T-cell (primary cell): ENCODE data around the gene TEX261. TPM values are rescaled to one million over a fixed set of nuclear protein-coding genes. Genes with fewer than 3 reads are reported as not detected.
A peak's percentile ranks its signal among the peaks of the same experiment; 100 is the strongest.

Experiments used
- ATAC-seq, 4 experiments: fragments of 200-7000 bp in 3 of 4; fragments of 150-1000 bp in 1 of 4; cut with Tn5 transposase; replicated peaks in 1 of 4; 1 replicate in 3 of 4; 2 replicates in 1 of 4; pipeline ENCODE4 v1.10.0; 2021; ENCODE audit warnings: moderate library complexity in 3 of 4, mild to moderate bottlenecking in 2 of 4, moderate number of reproducible peaks in 1 of 4
- CTCF ChIA-PET, 2 donors: fragments of 300-600 bp; sonication (Branson Sonifier 250); formaldehyde crosslinking; loops; one replicate each; lab custom pipeline; 2022; ENCODE audit warnings: antibody characterized with exemption in 2 of 2; lab: Charles Lee
- POLR2A ChIA-PET, 2 donors: fragments of 300-600 bp; sonication (Branson Sonifier 250); formaldehyde crosslinking; loops; one replicate each; lab custom pipeline; 2022; ENCODE audit warnings: antibody characterized with exemption in 2 of 2; lab: Charles Lee
- DNase-seq, 35 experiments: peaks; one replicate each; pipeline versions ENCODE4 v3.0.0 to v3.0.0-alpha.2; 2013 to 2023
- H3K27ac ChIP-seq: one replicate; pipeline ENCODE4 v1.5.1; 2013; ENCODE audit warnings: low read length
- H3K27me3 ChIP-seq, 2 experiments: replicated peaks in 1 of 2; 1 replicate in 1 of 2; 2 replicates in 1 of 2; pipeline versions ENCODE4 v1.6.1 to v1.7.0; 2013; ENCODE audit warnings: low read length in 1 of 2, mixed read lengths in 1 of 2; ENCODE audit not compliant: control insufficient read depth in 2 of 2, insufficient read depth in 2 of 2; ENCODE audit errors: extremely low read depth in 1 of 2
- H3K36me3 ChIP-seq, 2 donors: 1 replicate in 1 of 2; 2 replicates in 1 of 2; pipeline versions ENCODE4 v1.6.1 to v1.7.0; 2013; ENCODE audit warnings: low read length in 1 of 2; ENCODE audit not compliant: control insufficient read depth in 2 of 2, insufficient read depth in 1 of 2; ENCODE audit errors: extremely low read depth in 1 of 2
- H3K4me1 ChIP-seq, 2 experiments: 1 replicate in 1 of 2; 2 replicates in 1 of 2; pipeline versions ENCODE4 v1.6.1 to v1.7.0; 2013; ENCODE audit warnings: low read length in 2 of 2, mixed read lengths in 1 of 2; ENCODE audit not compliant: insufficient read depth in 2 of 2, control insufficient read depth in 1 of 2; ENCODE audit errors: extremely low read depth in 1 of 2
- H3K4me3 ChIP-seq, 2 donors: 1 replicate in 1 of 2; 2 replicates in 1 of 2; pipeline versions ENCODE4 v1.5.1 to v1.7.0; 2013; ENCODE audit warnings: mild to moderate bottlenecking in 2 of 2, low read length in 1 of 2, moderate library complexity in 1 of 2; ENCODE audit not compliant: control insufficient read depth in 1 of 2; ENCODE audit errors: extremely low read depth in 1 of 2
- H3K9me3 ChIP-seq: 2 replicates; pipeline ENCODE4 v1.7.0; 2013
- H3K27ac Mint-ChIP-seq, 2 donors: one replicate each; pipeline ENCODE4 v1.8.0; 2020 to 2021; ENCODE audit warnings: mild to moderate bottlenecking in 2 of 2, mixed read lengths in 2 of 2
- H3K27me3 Mint-ChIP-seq, 2 donors: one replicate each; pipeline ENCODE4 v1.8.0; 2021 to 2022; ENCODE audit warnings: mixed read lengths in 2 of 2
- H3K36me3 Mint-ChIP-seq: one replicate; pipeline ENCODE4 v1.8.0; 2021; ENCODE audit warnings: mixed read lengths
- H3K4me1 Mint-ChIP-seq, 3 donors: one replicate each; pipeline ENCODE4 v1.8.0; 2020 to 2022; ENCODE audit warnings: mixed read lengths in 3 of 3, mild to moderate bottlenecking in 1 of 3
- H3K4me3 Mint-ChIP-seq, 3 donors: one replicate each; pipeline ENCODE4 v1.8.0; 2020 to 2022; ENCODE audit warnings: mild to moderate bottlenecking in 3 of 3, mixed read lengths in 3 of 3, moderate library complexity in 3 of 3
- H3K9me3 Mint-ChIP-seq, 3 donors: one replicate each; pipeline ENCODE4 v1.8.0; 2020 to 2022; ENCODE audit warnings: mixed read lengths in 3 of 3
- WGBS: methylation state at CpG from one replicate; pipeline ENCODE4 v1.1.5; 2013; ENCODE audit warnings: missing lambda C conversion rate; ENCODE audit not compliant: insufficient coverage; 5-methylcytosine and 5-hydroxymethylcytosine counted together
- total RNA-seq, 35 experiments: library from RNA in 6 of 35; stranded (reverse) in 6 of 35; fragments of 120-200 nt in 1 of 35; gene quantifications; one replicate each; pipeline versions ENCODE4 v1.2.1 to v1.2.4 and lab custom pipeline; 2013 to 2026

Gene TEX261
- total RNA-seq, 5 donors from 2014 or later (not counting 1 experiment from before 2014, with no cell fraction given): 35.9 to 60.3 (median 48.1) TPM

DNA sequence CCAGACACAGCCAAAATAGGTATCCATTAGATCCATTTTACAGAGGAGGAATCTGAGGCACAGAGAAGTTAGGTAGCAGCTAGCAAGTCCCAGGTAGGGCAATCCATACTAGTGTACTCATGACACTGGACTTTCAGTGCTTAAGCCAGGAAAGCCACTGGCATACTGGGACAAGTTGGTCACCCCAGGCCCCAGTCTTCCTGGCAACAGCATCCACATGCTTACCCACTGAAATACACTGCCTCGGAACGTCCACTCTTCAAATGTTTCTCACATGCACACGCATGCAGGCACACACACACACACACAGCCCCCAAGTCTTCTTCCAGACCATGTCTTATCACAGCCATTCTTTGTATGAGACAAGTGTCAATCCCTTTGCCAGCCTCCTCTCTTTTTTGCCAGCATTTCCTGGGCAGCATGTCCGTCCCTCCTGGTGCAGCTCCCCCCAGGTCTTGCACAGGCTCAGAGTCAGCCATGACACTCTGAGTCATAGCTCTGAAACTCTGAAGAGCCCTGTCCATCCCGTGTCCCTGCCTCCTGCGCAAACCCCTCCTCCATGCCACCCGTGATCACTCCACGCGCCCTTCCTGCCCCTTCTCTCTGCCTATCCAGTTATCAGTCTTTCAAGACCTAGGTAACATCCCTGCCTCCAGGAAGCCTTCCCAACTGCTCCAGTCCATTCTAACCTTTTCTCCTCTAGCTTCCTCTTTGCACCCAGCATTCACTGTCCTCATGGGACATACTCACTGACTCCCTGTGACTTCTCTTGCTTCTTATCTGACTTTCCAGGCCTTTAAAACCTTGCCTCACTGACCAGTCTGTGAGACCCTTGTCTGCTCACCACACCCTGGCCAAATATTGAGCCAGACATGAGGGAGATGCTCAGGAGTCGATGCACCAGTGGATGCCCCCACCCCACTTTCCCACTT is 10.9 kb upstream of the TEX261 start:
- H3K27me3 ChIP-seq: peaks cover 0 to 30% of the 10 kb centered on the region in 2 experiments
- Mint-ChIP-seq H3K9me3 (no peaks in the 10 kb centered on the region), H3K36me3 (no peaks in the 10 kb centered on the region), H3K27ac (no peak overlapping the region), H3K4me3 (no peak overlapping the region), H3K27me3 (peaks cover 12 to 25% of the 10 kb centered on the region in 2 donors), H3K4me1 (peaks cover 7 to 8% (median 8%) of the 10 kb centered on the region in 3 donors)
- DNase-seq (no peak), ATAC-seq (no peak)
- H3K9me3 ChIP-seq: no peaks in the 10 kb centered on the region
- WGBS: 89% methylated on average over 9 of the region's 10 CpGs
- CTCF ChIA-PET: interaction anchor here in 1 of 2 donors (1.3 kb wide), 1 partner anchor 22 kb away, joined by 4 read pairs; no protein-coding TSS in a partner anchor
- no peak overlapping the region for H3K27ac ChIP-seq
- peaks cover 0 to 11% of the 10 kb centered on the region in 2 experiments for H3K4me1 ChIP-seq
- H3K4me3 ChIP-seq: no peak overlapping the region
- POLR2A ChIA-PET: no interaction called here
- H3K36me3 ChIP-seq: no peaks in the 10 kb centered on the region

DNA sequence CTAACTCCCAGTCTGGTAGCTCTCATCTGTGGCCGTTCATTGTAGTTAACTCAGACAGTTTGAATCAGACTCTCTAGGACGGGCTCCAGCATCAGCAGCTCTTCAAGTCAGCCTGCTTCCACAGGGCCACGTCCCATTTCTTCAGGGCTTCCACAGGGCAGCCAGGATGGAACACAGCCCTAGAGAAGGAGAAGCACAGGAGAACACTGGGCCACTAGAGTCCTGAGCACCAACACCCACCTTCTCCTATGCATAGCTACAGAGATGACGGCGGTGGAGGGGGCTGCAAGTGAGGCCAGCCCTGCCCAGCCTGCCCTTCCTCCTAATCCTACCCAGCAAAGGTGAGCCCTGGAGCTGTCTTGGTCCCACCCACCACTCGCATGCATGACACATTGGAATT is 10.2 kb upstream of the TEX261 start:
- DNase-seq (no peak), ATAC-seq (no peak)
- POLR2A ChIA-PET: no interaction called here
- Histone ChIP-seq H3K4me3 (no peak overlapping the region), H3K27me3 (peaks cover 0 to 27% of the 10 kb centered on the region in 2 experiments), H3K27ac (no peak overlapping the region), H3K36me3 (no peaks in the 10 kb centered on the region), H3K9me3 (no peaks in the 10 kb centered on the region), H3K4me1 (peaks cover 0 to 11% of the 10 kb centered on the region in 2 experiments)
- no peaks in the 10 kb centered on the region for H3K36me3 Mint-ChIP-seq
- peaks cover 6 to 18% of the 10 kb centered on the region in 2 donors for H3K27me3 Mint-ChIP-seq
- no peak overlapping the region for H3K27ac Mint-ChIP-seq
- no peak overlapping the region for H3K4me3 Mint-ChIP-seq
- 88% methylated on average over 5 of the region's 6 CpGs for WGBS
- CTCF ChIA-PET: interaction anchor here in 1 of 2 donors (1.3 kb wide), 1 partner anchor 22 kb away, joined by 4 read pairs; no protein-coding TSS in a partner anchor
- H3K9me3 Mint-ChIP-seq: no peaks in the 10 kb centered on the region
- H3K4me1 Mint-ChIP-seq: peaks cover 8 to 10% (median 9%) of the 10 kb centered on the region in 3 donors

DNA sequence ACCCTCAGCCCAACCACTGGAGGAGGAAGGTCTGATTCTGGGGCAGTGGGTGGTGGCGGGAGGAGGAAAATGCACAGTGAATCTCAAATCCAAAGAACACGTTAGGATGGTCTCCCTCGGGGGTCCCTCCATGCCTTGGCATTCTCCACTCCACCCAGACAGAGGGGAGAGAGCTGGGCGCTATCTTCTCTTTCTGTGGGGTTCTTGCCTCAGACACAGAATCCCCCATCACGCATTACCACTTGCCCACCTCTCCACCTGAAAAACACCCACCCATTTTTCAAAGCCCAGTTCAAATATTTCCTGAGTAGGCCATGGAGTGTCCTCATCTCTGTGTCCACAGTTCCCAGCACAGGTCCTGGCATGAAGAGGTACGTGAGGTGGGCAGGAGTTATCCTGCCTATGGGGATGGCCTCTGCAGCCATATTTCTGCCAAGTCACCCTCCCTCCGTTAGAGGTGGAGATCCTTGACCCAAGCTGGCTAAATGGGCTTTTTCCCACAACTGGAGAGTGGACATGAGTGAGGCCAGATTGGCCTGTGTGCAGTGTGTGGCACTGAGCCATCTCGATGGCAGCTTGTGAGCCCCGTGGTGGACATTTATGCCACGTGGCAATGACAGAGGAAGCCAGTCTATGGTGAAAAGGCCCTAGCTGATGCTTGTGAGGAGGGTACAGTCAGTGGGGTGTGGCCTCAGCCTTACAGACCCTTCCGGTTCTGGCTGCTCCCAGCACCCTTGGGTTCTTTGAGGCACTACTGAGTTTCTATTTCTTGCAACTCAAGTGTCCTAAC is 9.5 kb upstream of the TEX261 start:
- ChIA-PET CTCF (interaction anchor here in 1 of 2 donors (1.3 kb wide), 1 partner anchor 21 kb away, joined by 4 read pairs; no protein-coding TSS in a partner anchor), POLR2A (interaction anchor here in 1 of 2 donors (0.6 kb wide), 1 partner anchor 38 kb away, joined by 3 read pairs; no protein-coding TSS in a partner anchor)
- no peak overlapping the region for H3K4me3 Mint-ChIP-seq
- H3K27me3 Mint-ChIP-seq: peaks cover 5 to 15% of the 10 kb centered on the region in 2 donors
- H3K4me3 ChIP-seq: no peak overlapping the region
- peaks cover 0 to 27% of the 10 kb centered on the region in 2 experiments for H3K27me3 ChIP-seq
- H3K4me1 ChIP-seq: peaks cover 0 to 11% of the 10 kb centered on the region in 2 experiments
- WGBS: 80% methylated on average over 6 of the region's 11 CpGs
- H3K27ac ChIP-seq: no peak overlapping the region
- DNase-seq (no peak), ATAC-seq (no peak)
- no peaks in the 10 kb centered on the region for H3K9me3 ChIP-seq
- H3K27ac Mint-ChIP-seq: no peak overlapping the region
- peaks cover 8 to 13% (median 9%) of the 10 kb centered on the region in 3 donors for H3K4me1 Mint-ChIP-seq
- H3K36me3 Mint-ChIP-seq: no peaks in the 10 kb centered on the region
- H3K9me3 Mint-ChIP-seq: no peaks in the 10 kb centered on the region
- no peaks in the 10 kb centered on the region for H3K36me3 ChIP-seq

DNA sequence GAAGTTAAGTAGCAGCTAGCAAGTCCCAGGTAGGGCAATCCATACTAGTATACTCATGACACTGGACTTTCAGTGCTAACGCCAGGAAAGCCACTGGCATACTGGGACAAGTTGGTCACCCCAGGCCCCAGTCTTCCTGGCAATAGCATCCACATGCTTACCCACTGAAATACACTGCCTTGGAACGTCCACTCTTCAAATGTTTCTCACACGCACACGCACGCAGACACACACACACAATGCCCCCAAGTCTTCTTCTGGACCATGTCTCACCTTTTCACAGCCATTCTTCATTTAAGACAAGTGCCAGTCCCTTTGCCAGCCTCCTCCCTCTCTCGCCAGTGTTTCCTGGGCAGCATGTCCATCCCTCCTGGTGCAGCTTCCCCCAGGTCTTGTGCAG is 8.7 kb upstream of the TEX261 start:
- Mint-ChIP-seq H3K4me3 (no peak overlapping the region), H3K36me3 (no peaks in the 10 kb centered on the region), H3K27ac (no peak overlapping the region), H3K9me3 (no peaks in the 10 kb centered on the region), H3K4me1 (peaks cover 8 to 15% (median 11%) of the 10 kb centered on the region in 3 donors), H3K27me3 (peaks cover 5 to 9% of the 10 kb centered on the region in 2 donors)
- Histone ChIP-seq H3K4me1 (peaks cover 0 to 11% of the 10 kb centered on the region in 2 experiments), H3K9me3 (no peaks in the 10 kb centered on the region), H3K4me3 (no peak overlapping the region), H3K27me3 (peaks cover 0 to 25% of the 10 kb centered on the region in 2 experiments), H3K27ac (no peak overlapping the region), H3K36me3 (no peaks in the 10 kb centered on the region)
- WGBS: 75% methylated on average over 6 of the region's 6 CpGs
- ChIA-PET POLR2A (no interaction called here), CTCF (interaction anchor here in 1 of 2 donors (2.0 kb wide), 1 partner anchor 39 kb away, joined by 6 read pairs; no protein-coding TSS in a partner anchor)
- no peak for DNase-seq
- ATAC-seq: no peak

DNA sequence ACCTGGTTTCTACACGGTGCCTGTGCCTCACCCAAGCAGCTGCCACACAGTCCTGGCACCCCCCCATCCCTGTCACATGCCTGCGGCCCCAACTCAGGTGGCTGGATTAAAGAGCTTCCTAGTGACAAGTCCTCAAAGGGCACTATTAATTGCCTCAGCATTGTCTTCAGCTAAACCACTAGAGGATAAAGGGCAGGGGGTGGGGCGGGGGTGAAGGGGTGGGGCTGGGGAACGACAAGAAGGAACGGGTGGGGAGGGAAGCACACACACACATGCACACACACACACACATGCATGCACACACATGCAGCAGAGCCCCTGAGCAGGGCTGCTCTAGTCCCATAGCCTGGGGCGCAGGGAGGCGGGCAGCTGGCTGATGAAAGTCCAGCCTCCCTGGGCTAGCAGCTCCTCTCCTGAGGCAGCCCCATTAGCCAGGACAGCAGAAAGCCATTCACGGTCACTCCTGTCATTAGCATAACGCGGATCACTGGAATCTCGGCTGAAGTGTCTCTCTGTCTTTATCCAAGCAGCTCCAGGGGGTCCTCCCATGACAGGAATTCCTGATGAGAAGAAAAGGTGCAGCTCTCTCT is 7.4 kb upstream of the TEX261 start:
- H3K4me3 ChIP-seq: no peak overlapping the region
- H3K36me3 ChIP-seq: no peaks in the 10 kb centered on the region
- DNase-seq (no peak), ATAC-seq (no peak)
- no peaks in the 10 kb centered on the region for H3K9me3 ChIP-seq
- Mint-ChIP-seq H3K27ac (peak overlapping the region in 1 of 2 donors; percentile 22), H3K27me3 (peaks cover 5 to 8% of the 10 kb centered on the region in 2 donors), H3K9me3 (no peaks in the 10 kb centered on the region), H3K4me1 (peaks cover 8 to 15% (median 11%) of the 10 kb centered on the region in 3 donors), H3K4me3 (no peak overlapping the region), H3K36me3 (no peaks in the 10 kb centered on the region)
- peaks cover 0 to 16% of the 10 kb centered on the region in 2 experiments for H3K27me3 ChIP-seq
- H3K27ac ChIP-seq: no peak overlapping the region
- ChIA-PET POLR2A (interaction anchor here (0.6 to 0.7 kb wide), 2 partner anchors 70 to 1005 kb away, joined by 5 to 7 read pairs; no protein-coding TSS in a partner anchor), CTCF (interaction anchor here (0.6 to 2.1 kb wide), 13 partner anchors 17 to 913 kb away, joined by 3 to 12 read pairs (median 5); no protein-coding TSS in a partner anchor)
- WGBS: 84% methylated on average over 7 of the region's 11 CpGs
- peaks cover 0 to 11% of the 10 kb centered on the region in 2 experiments for H3K4me1 ChIP-seq
